GM12878 (cell line): Measurements from ENCODE around the gene DLGAP5. TPM values are rescaled to one million over a fixed set of nuclear protein-coding genes. Genes with fewer than 3 reads are reported as not detected.

Experiments
- CBX3 ChIP-seq: fragments of 200-600 bp; sonication (generic); IDR thresholded peaks from 2 replicates; pipeline ENCODE4 v1.6.1; 2016; ENCODE audit warnings: low read depth, borderline replicate concordance
- ETV6 ChIP-seq, 2 experiments: fragments of 450-650 bp in 1 of 2; IDR thresholded peaks in 1 of 2; conservative IDR thresholded peaks in 1 of 2; 2 replicates each; pipeline ENCODE4 v1.6.1; 2014; ENCODE audit warnings: antibody characterized with exemption in 1 of 2, borderline replicate concordance in 1 of 2, low read depth in 1 of 2, mild to moderate bottlenecking in 1 of 2, moderate library complexity in 1 of 2
- FOXK2 ChIP-seq: fragments of 450-650 bp; IDR thresholded peaks from 2 replicates; pipeline ENCODE4 v1.6.1; 2017; ENCODE audit warnings: mild to moderate bottlenecking, moderate library complexity
- FOXM1 ChIP-seq: IDR thresholded peaks from 2 replicates; pipeline ENCODE4 v1.6.1; 2012; ENCODE audit warnings: low read depth, mild to moderate bottlenecking, inconsistent platforms, low read length, moderate library complexity
- LARP7 ChIP-seq: fragments of 450-650 bp; IDR thresholded peaks from 2 replicates; pipeline ENCODE4 v1.6.1; 2017; ENCODE audit warnings: mild to moderate bottlenecking
- NKRF ChIP-seq: fragments of 450-650 bp; conservative IDR thresholded peaks from 2 replicates; pipeline ENCODE4 v1.6.1; 2017; ENCODE audit warnings: mild to moderate bottlenecking, moderate library complexity
- PBX3 ChIP-seq: IDR thresholded peaks from 2 replicates; pipeline ENCODE4 v1.6.1; 2011; ENCODE audit warnings: mild to moderate bottlenecking, low read depth, low read length, moderate library complexity; ENCODE audit not compliant: insufficient replicate concordance
- RUNX3 ChIP-seq: IDR thresholded peaks from 2 replicates; pipeline ENCODE4 v1.6.1; 2012; ENCODE audit warnings: low read length, inconsistent platforms
- SKIL ChIP-seq: fragments of 450-650 bp; IDR thresholded peaks from 2 replicates; pipeline ENCODE4 v1.6.1; 2017; ENCODE audit warnings: mild to moderate bottlenecking, low read depth, inconsistent platforms; ENCODE audit not compliant: poor library complexity, severe bottlenecking
- ZNF622 ChIP-seq: fragments of 450-650 bp; IDR thresholded peaks from 2 replicates; pipeline ENCODE4 v1.6.1; 2017; ENCODE audit warnings: mild to moderate bottlenecking, inconsistent platforms
- ZSCAN29 ChIP-seq: fragments of 450-650 bp; IDR thresholded peaks from 2 replicates; pipeline ENCODE4 v1.6.1; 2017; ENCODE audit warnings: mild to moderate bottlenecking, moderate library complexity
- polyA plus RNA-seq, 11 experiments: library from polyadenylated mRNA; depleted of rRNA in 4 of 11; unstranded in 6 of 11; stranded (reverse) in 5 of 11; fragments of >200 nt; fragmentation: Nextera tagmentation in 4 of 11; fragmentation: Illumina TruSeq in 1 of 11; extraction: Ambion mirVana in 4 of 11; extraction: Trizol in 1 of 11; gene quantifications; 1 replicate in 1 of 11; 2 replicates in 10 of 11; pipeline versions ENCODE4 v1.2.1 to v1.2.3, GENCODE V29; 2011 to 2016; ENCODE audit warnings: inconsistent platforms in 2 of 11, missing spikeins in 2 of 11, low read depth in 1 of 11
- total RNA-seq, 4 experiments: library from RNA; depleted of rRNA in 3 of 4; stranded (reverse); fragments of >200 nt in 3 of 4; fragmentation: Illumina TruSeq in 1 of 4; extraction: Trizol in 1 of 4; gene quantifications; 2 replicates each; pipeline versions ENCODE4 v1.2.1 to v1.2.3, GENCODE V29; 2013 to 2021

Gene DLGAP5
- total and polyA plus RNA-seq, 10 of the 15 experiments (the other 5 are each of a cell fraction or from before 2014, with no cell fraction given): 40.9 to 106 (median 67.6) TPM

GRCh38 chr14:55103971-55104954, 87.1 kb downstream of the DLGAP5 start (continued):
- TF ChIP-seq CBX3 (peak; percentile 91; the same call in 1 of the 2 replicates), LARP7 (no peak), RUNX3 (peak; percentile 25; the same call in 1 of the 2 replicates), PBX3 (no peak), NKRF (no peak), FOXK2 (no peak), FOXM1 (no peak), ZSCAN29 (no peak), ZNF622 (no peak), ETV6 (conservative IDR thresholded peaks at IDR 0.05 in 1 of 2, IDR thresholded peaks at IDR 0.05 in 1 of 2; ENCODE audit: borderline replicate concordance in 1 of 2, low read depth in 1 of 2) (no peak), SKIL (no peak)
